K562 (cell line): ENCODE data around the gene TMEM87B. TPM values are rescaled to one million over a fixed set of nuclear protein-coding genes. Genes with fewer than 3 reads are reported as not detected.

Source experiments
- ATAC-seq: fragments of 200-7000 bp; cut with Tn5 transposase; 3 replicates; pipeline ENCODE4 v1.9.1; 2020; ENCODE audit warnings: moderate library complexity
- BruUV-seq: library from RNA; stranded (reverse); fragments of 400-500 nt; replicated peaks from 2 replicates; lab custom pipeline; 2021; lab: Mats Ljungman, UMichigan
- CTCF ChIA-PET: fragments of 300-600 bp; formaldehyde crosslinking; extraction: SDS; loops from one replicate; lab custom pipeline; 2021; ENCODE audit warnings: low intra/inter-chr PET ratio; lab: Yijun Ruan, JAX
- POLR2A ChIA-PET: fragments of 300-600, 350-650 bp; sonication (Branson Sonifier 250); formaldehyde crosslinking; extraction: SDS; loops from one replicate; lab custom pipeline; 2021; ENCODE audit warnings: antibody characterized with exemption, inconsistent platforms; lab: Yijun Ruan, JAX
- DNase-seq, 4 experiments: peaks; one replicate each; pipeline versions ENCODE4 v3.0.0 to v3.0.0-alpha.2; 2011 to 2018; ENCODE audit warnings: low spot score in 3 of 4, mixed read lengths in 3 of 4; ENCODE audit errors: extremely low read depth in 1 of 4
- FAIRE-seq: peaks from 2 replicates; lab custom pipeline; 2011; peaks lifted over from hg19 to GRCh38; lab: Jason Lieb, UNC
- H2AFZ ChIP-seq: 2 replicates; pipeline ENCODE4 v1.6.0; 2011; ENCODE audit warnings: low read depth, low read length, control low read depth, inconsistent platforms
- H3K27ac ChIP-seq: fragments of 200-600 bp; 3 replicates; pipeline ENCODE4 v1.8.0; 2011; ENCODE audit warnings: low read depth, mild to moderate bottlenecking, control low read depth, inconsistent platforms, low read length, moderate library complexity, mixed read lengths; ENCODE audit errors: extremely low read depth
- H3K27me3 ChIP-seq, 2 experiments: fragments of 300-600 bp in 1 of 2; 2 replicates in 1 of 2; 3 replicates in 1 of 2; pipeline versions ENCODE4 v1.6.0 to v1.8.0; 2011; ENCODE audit warnings: inconsistent platforms in 2 of 2, low read length in 2 of 2, mild to moderate bottlenecking in 1 of 2, mixed read lengths in 1 of 2, moderate library complexity in 1 of 2; ENCODE audit not compliant: control insufficient read depth in 2 of 2, insufficient read depth in 2 of 2
- H3K36me3 ChIP-seq: fragments of 300-600 bp; 3 replicates; pipeline ENCODE4 v1.8.0; 2011; ENCODE audit warnings: mild to moderate bottlenecking, low read length, inconsistent platforms; ENCODE audit not compliant: control insufficient read depth, insufficient read depth
- H3K4me1 ChIP-seq, 2 experiments: fragments of 200-600 bp in 1 of 2; replicated peaks in 1 of 2; 2 replicates in 1 of 2; 3 replicates in 1 of 2; pipeline versions ENCODE4 v1.5.1 to v1.8.0; 2011; ENCODE audit warnings: inconsistent platforms in 2 of 2, low read length in 2 of 2, mild to moderate bottlenecking in 1 of 2, mixed read lengths in 1 of 2, moderate library complexity in 1 of 2; ENCODE audit not compliant: control insufficient read depth in 2 of 2, insufficient read depth in 2 of 2
- H3K4me2 ChIP-seq: 2 replicates; pipeline ENCODE4 v1.6.1; 2011; ENCODE audit warnings: low read length, control low read depth, inconsistent platforms, mixed read lengths; ENCODE audit not compliant: insufficient read depth
- H3K4me3 ChIP-seq: fragments of 200-600 bp; sonication (generic), shearing (Covaris generic); 2 replicates; pipeline ENCODE4 v1.5.1; 2016; ENCODE audit warnings: control low read depth, inconsistent platforms
- H3K79me2 ChIP-seq: fragments of 200-600 bp; 3 replicates; pipeline ENCODE4 v1.8.0; 2011; ENCODE audit warnings: low read length, inconsistent platforms; ENCODE audit not compliant: control insufficient read depth, insufficient read depth
- H3K9ac ChIP-seq, 2 experiments: 2 replicates each; pipeline versions ENCODE4 v1.6.0 to v1.6.1; 2011; ENCODE audit warnings: low read depth in 2 of 2, low read length in 2 of 2, control low read depth in 1 of 2, inconsistent platforms in 1 of 2, mild to moderate bottlenecking in 1 of 2, mixed read lengths in 1 of 2; ENCODE audit not compliant: insufficient read depth in 1 of 2
- H3K9me1 ChIP-seq: one replicate; pipeline ENCODE4 v1.6.0; 2011; ENCODE audit warnings: inconsistent platforms, mild to moderate bottlenecking, low read length, moderate library complexity; ENCODE audit not compliant: control insufficient read depth, insufficient read depth
- H3K9me3 ChIP-seq: replicated peaks from 2 replicates; pipeline ENCODE4 v1.5.1; 2011; ENCODE audit warnings: low read depth, low read length, inconsistent platforms; ENCODE audit not compliant: control insufficient read depth, insufficient read depth
- H4K20me1 ChIP-seq: replicated peaks from 2 replicates; pipeline ENCODE4 v1.6.1; 2011; ENCODE audit warnings: low read length, inconsistent platforms, mixed read lengths; ENCODE audit not compliant: control insufficient read depth, insufficient read depth
- ATF7 ChIP-seq: fragments of 450-650 bp; IDR thresholded peaks from 2 replicates; pipeline ENCODE4 v1.7.1; 2014; ENCODE audit warnings: mild to moderate bottlenecking, moderate library complexity
- BRF1 ChIP-seq: IDR thresholded peaks from 3 replicates; pipeline ENCODE4 v1.6.1; 2011; ENCODE audit warnings: borderline replicate concordance, mild to moderate bottlenecking; ENCODE audit not compliant: insufficient read length; ENCODE audit errors: extremely low read depth
- E2F3 ChIP-seq: fragments of 250-450 bp; sonication (Bioruptor Pico); IDR thresholded peaks from 2 replicates; pipeline ENCODE4 v1.4.0; 2020; ENCODE audit warnings: mild to moderate bottlenecking
- HEY1 ChIP-seq: fragments of 250-450 bp; sonication (Bioruptor Pico); IDR thresholded peaks from 2 replicates; pipeline ENCODE4 v1.5.0; 2020; ENCODE audit warnings: mild to moderate bottlenecking, moderate library complexity, borderline replicate concordance
- KAT7 ChIP-seq: sonication (generic); formaldehyde crosslinking; IDR thresholded peaks from 2 replicates; pipeline ENCODE4 v1.8.0; 2022; ENCODE audit warnings: missing genetic modification reagents, mild to moderate bottlenecking, borderline replicate concordance
- MCM3 ChIP-seq: fragments of 450-650 bp; IDR thresholded peaks from 2 replicates; pipeline ENCODE4 v1.6.1; 2016
- MYC ChIP-seq, 2 experiments: fragments of 250-450 bp in 1 of 2; sonication (Bioruptor Pico) in 1 of 2; IDR thresholded peaks; 2 replicates each; pipeline versions ENCODE4 v1.5.1 to v1.6.1; 2012 to 2021; ENCODE audit warnings: low read depth in 2 of 2, borderline replicate concordance in 1 of 2, improper control_type of control experiment in 1 of 2, low read length in 1 of 2, mild to moderate bottlenecking in 1 of 2, moderate library complexity in 1 of 2
- SNAPC5 ChIP-seq: fragments of 250-450 bp; sonication (Bioruptor Pico); IDR thresholded peaks from 2 replicates; pipeline ENCODE4 v1.8.0; 2021; ENCODE audit warnings: moderate library complexity, mild to moderate bottlenecking, inconsistent platforms
- ZBTB1 ChIP-seq: sonication (generic); formaldehyde crosslinking; IDR thresholded peaks from 2 replicates; pipeline ENCODE4 v1.8.1; 2023; ENCODE audit warnings: missing genetic modification reagents, low read depth, mild to moderate bottlenecking, borderline replicate concordance
- ZNF12 ChIP-seq: sonication (generic); formaldehyde crosslinking; IDR thresholded peaks from 2 replicates; pipeline ENCODE4 v1.4.0; 2020; ENCODE audit warnings: mild to moderate bottlenecking, missing genetic modification reagents
- WGBS: fragments of 100-300 bp; shearing (Covaris generic); methylation state at CpG from one replicate; pipeline ENCODE4 v1.1.6; 2016; ENCODE audit warnings: low coverage, mixed read lengths; ENCODE audit not compliant: insufficient coverage; ENCODE audit errors: missing lambda C conversion rate; 5-methylcytosine and 5-hydroxymethylcytosine counted together
- in situ Hi-C: fragments of 300-500 bp; cut with MboI; formaldehyde crosslinking; loops from 4 replicates; pipeline ENCODE4 v1.15.0; 2018; ENCODE audit warnings: inconsistent platforms, mixed read lengths
- intact Hi-C: fragments of 100-400 bp; cut with micrococcal nuclease; formaldehyde crosslinking; loops from 2 replicates; pipeline ENCODE4 v1.14.2; 2022
- polyA plus RNA-seq, 8 experiments: library from polyadenylated mRNA; depleted of rRNA in 4 of 8; stranded (reverse) in 5 of 8; unstranded in 3 of 8; fragments of >200 nt; fragmentation: Nextera tagmentation in 2 of 8; fragmentation: Illumina TruSeq in 1 of 8; extraction: Ambion mirVana in 2 of 8; extraction: Trizol in 1 of 8; gene quantifications; 2 replicates each; pipeline versions ENCODE4 v1.2.1 to v1.2.3, GENCODE V29; 2011 to 2014; ENCODE audit warnings: inconsistent platforms in 1 of 8, missing spikeins in 1 of 8
- total RNA-seq, 7 experiments: library from RNA; depleted of rRNA in 6 of 7; stranded (reverse); fragments of >200 nt in 6 of 7; fragmentation: Illumina TruSeq in 2 of 7; extraction: Trizol in 2 of 7; gene quantifications; 2 replicates each; pipeline versions ENCODE4 v1.2.1 to v1.2.3, GENCODE V29; 2011 to 2021; ENCODE audit warnings: low replicate concordance in 1 of 7

TMEM87B gene
- total and polyA plus RNA-seq, 9 of the 15 experiments (the other 6 are each of a cell fraction or from before 2014, with no cell fraction given) = 3.7 to 17.1 (median 11.0) TPM

DNA sequence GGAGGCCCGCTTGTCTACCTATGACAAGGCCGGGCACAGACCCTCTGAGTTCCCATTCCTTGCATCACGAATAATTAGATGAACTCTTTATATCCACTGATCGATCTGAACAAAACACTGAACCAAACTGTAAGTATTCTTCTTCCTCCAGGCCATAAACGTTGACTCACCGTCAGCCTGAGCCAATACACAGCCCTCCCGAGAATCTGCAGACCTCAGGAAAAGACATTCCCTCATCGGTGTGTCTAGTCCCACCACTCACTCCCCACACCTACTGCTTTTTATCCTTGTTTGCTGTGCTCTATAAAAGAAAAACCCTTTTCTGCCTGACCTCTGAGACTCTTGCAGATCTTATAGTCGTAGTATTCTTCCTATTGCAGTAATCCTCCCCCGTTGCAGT lies 41.0 kb downstream of the TMEM87B start:
- intact Hi-C loops = no loop called here
- CTCF ChIA-PET = no interaction called here
- H4K20me1 ChIP-seq = no peaks in the 10 kb centered on the region
- no peaks in the 10 kb centered on the region for H3K9me1 ChIP-seq
- DNase-seq = no peak
- BruUV-seq = no TSS peak
- H3K36me3 ChIP-seq = peaks cover 33% of the 10 kb centered on the region
- H3K4me3 ChIP-seq = no peak overlapping the region
- H2AFZ ChIP-seq = no peak overlapping the region
- H3K79me2 ChIP-seq = no peaks in the 10 kb centered on the region
- in situ Hi-C loops = no loop called here
- H3K9me3 ChIP-seq = no peaks in the 10 kb centered on the region
- no peaks in the 10 kb centered on the region for H3K27me3 ChIP-seq
- TF ChIP-seq BRF1 = no peak
- TF ChIP-seq MCM3 = no peak
- no peak overlapping the region for H3K27ac ChIP-seq
- FAIRE-seq = no peak
- no peak for ATAC-seq
- no peak overlapping the region for H3K4me2 ChIP-seq
- H3K4me1 ChIP-seq = no peaks in the 10 kb centered on the region
- H3K9ac ChIP-seq = no peak overlapping the region
- 88% methylated on average over 9 of the region's 10 CpGs for WGBS
- POLR2A ChIA-PET = interaction anchor here (0.6 to 0.8 kb wide), 2 partner anchors 9 to 12 kb away, joined by 3 to 4 read pairs; no protein-coding TSS in a partner anchor

GRCh38 chr2:112108178-112108832 lies 53.2 kb downstream of the TMEM87B start:
- FAIRE-seq (peak; percentile 48), DNase-seq (peak; percentile 25 to 60 (median 44)), ATAC-seq (peak; percentile 36; the same call in 1 of the 3 replicates)
- H3K4me2 ChIP-seq = no peak overlapping the region
- WGBS = 10% methylated on average over 1 of the region's 1 CpG
- peak overlapping the region; percentile 31; the same call in 1 of the 3 replicates for H3K27ac ChIP-seq
- in situ Hi-C loops = no loop called here
- no peak overlapping the region for H3K9ac ChIP-seq
- intact Hi-C loops = loop anchor here (5.0 kb wide), 1 partner anchor 51 kb away; the partner anchor contains the start of gene TMEM87B
- no peak overlapping the region for H2AFZ ChIP-seq
- peaks cover 17% of the 10 kb centered on the region; the same call in 2 of the 3 replicates for H3K36me3 ChIP-seq
- H3K4me1 ChIP-seq = no peaks in the 10 kb centered on the region
- BruUV-seq = no TSS peak
- no peak overlapping the region for H3K4me3 ChIP-seq
- H3K79me2 ChIP-seq = no peaks in the 10 kb centered on the region
- H3K9me3 ChIP-seq = peaks cover 12% of the 10 kb centered on the region; the same call in 1 of the 2 replicates
- no peaks in the 10 kb centered on the region for H3K27me3 ChIP-seq
- no peaks in the 10 kb centered on the region for H3K9me1 ChIP-seq
- ChIA-PET POLR2A (interaction anchor here (0.8 to 1.3 kb wide), 3 partner anchors 8 to 23 kb away, joined by 3 to 5 read pairs (median 3); no protein-coding TSS in a partner anchor), CTCF (no interaction called here)
- H4K20me1 ChIP-seq = no peaks in the 10 kb centered on the region
- no peak for TF ChIP-seq ZNF12 (CRISPR knock-in tag)
- no peak for TF ChIP-seq KAT7
- TF ChIP-seq E2F3 (CRISPR knock-in tag) = no peak
- no peak for TF ChIP-seq SNAPC5
- TF ChIP-seq ATF7 = 0 out of 2 replicates have a peak, but pooled peaks have one; percentile 11
- TF ChIP-seq MYC (IDR thresholded peaks at IDR 0.05; ENCODE audit: low read depth, low read length) = 0 out of 2 replicates have a peak, but pooled peaks have one; percentile 22
- no peak for TF ChIP-seq MYC (CRISPR knock-in tag; IDR thresholded peaks at IDR 0.05; ENCODE audit: borderline replicate concordance, low read depth)
- TF ChIP-seq HEY1 (CRISPR knock-in tag) = 0 out of 2 replicates have a peak, but pooled peaks have one; percentile 35
- TF ChIP-seq ZBTB1 (CRISPR knock-in tag) = peak; percentile 72; the same call in 1 of the 2 replicates
